Sciatic nerve (tissue), 2 donors: ENCODE results near the gene KCNH8. TPM values are rescaled to one million over a fixed set of nuclear protein-coding genes. Genes with fewer than 3 reads are reported as not detected.
"Not testable (repeated sequence)": the region's sequence is repeated elsewhere in the genome, so short reads cannot be mapped to it uniquely, and the experiment has no call there.

Source experiments
- ATAC-seq: fragments of 200-7000 bp; cut with Tn5 transposase; one replicate; pipeline ENCODE4 v1.9.1; 2020; ENCODE audit warnings: mild to moderate bottlenecking, moderate library complexity
- DNase-seq: peaks from one replicate; pipeline ENCODE4 v3.0.0-alpha.2; 2020; ENCODE audit warnings: low spot score
- intact Hi-C: fragments of 100-400 bp; cut with DNase I; formaldehyde crosslinking; loops from one replicate; pipeline ENCODE4 v1.14.2; 2022
- total RNA-seq: library from RNA; stranded (reverse); fragmentation: NEBNext Ultra II Directional; extraction: Animal tissue kit (Norgen Biotek cat#: 25700); gene quantifications from one replicate; pipeline ENCODE4 v1.2.1, GENCODE V29; 2021
- donor health status: DM: no; HTN: no; CAD: no.
- donor health status: DM: no; HTN: no; CAD: no.

Gene KCNH8
- 2.1 TPM for total RNA-seq

DNA sequence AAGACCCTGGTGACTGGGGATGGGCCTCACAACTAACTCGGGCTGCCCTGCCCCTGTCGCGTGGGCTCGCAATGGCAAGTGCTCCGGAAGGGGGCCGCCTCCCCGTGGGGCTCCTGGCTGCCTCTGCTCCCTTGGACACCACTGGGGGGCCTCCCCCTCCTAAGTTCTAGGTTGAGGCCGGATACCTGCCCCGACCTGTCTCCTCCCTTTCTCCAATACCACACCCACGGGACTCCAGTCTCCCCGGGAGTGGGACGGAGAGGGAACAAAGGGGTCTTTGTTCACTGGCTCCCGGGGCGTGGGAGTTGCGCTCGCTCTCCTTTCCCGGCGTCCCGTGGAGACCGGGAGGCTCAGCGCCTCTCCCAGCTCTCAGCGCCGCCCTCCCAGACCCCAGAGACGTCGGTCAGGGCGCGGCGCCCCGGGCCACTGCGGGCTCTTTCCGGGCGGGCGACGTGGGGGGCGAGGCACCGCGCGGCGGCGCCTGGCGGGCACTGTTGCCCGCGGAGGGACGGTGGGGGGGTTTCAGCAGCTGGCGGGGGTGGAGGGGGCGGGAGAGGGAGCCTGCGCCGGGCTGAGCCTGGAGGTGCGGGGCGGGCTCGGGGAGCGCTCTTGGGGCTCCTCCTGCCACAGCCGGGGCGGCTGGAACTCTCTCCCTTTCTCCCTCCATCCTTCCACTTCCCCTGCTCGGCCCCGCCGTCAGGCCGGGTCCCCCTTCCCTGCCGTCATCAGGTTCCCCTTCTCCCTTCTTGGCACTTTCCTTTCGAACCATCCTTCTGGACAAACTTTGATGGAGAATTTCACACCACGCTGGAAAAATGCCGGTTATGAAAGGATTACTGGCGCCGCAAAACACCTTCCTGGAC is at the start of gene KCNH8:
TSS of gene KCNH8 (plus strand) at position 606 of the 863 bp plus-strand sequence. CDS start at position 816, 210 bp downstream.
- DNase-seq = peak; percentile 57
- intact Hi-C loops = no loop called here

DNA sequence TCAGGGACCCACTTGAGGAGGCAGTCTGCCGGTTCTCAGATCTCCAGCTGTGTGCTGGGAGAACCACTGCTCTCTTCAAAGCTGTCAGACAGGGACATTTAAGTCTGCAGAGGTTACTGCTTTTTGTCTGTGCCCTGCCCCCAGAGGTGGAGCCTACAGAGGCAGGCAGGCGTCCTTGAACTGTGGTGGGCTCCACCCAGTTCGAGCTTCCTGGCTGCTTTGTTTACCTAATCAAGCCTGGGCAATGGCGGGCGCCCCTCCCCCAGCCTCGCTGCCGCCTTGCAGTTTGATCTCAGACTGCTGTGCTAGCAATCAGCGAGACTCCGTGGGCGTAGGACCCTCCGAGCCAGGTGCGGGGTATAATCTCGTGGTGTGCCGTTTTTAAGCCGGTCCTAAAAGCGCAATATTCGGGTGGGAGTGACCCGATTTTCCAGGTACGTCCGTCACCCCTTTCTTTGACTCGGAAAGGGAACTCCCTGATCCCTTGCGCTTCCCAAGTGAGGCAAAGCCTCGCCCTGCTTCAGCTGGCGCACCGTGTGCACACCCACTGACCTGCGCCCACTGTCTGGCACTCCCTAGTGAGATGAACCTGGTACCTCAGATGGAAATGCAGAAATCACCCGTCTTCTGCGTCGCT is 45.5 kb upstream of the KCNH8 start:
- DNase-seq, intact Hi-C loops, ATAC-seq: not testable (repeated sequence)

More for the DNA sequence above, at the start of gene KCNH8:
- ATAC-seq = peak; percentile 49

DNA sequence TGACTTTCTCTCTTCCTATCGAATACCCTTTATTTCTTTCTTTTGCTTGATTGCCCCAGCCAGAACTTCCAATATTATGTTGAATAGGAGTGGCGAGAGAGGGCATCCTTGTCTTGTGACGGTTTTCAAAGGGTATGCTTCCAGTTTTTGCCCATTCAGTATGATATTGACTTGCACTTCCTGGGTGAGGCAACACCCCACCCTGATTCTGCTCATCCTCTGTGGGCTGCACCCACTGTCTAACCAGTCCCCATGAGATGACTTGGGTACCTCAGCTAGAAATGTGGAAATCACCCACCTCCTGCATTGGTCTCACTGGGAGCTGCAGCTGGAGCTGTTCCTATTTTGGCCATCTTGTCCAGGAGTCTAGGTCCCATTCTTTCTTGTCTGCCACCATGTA is 44.8 kb upstream of the KCNH8 start:
- no peak for DNase-seq
- no peak for ATAC-seq
- intact Hi-C loops = no loop called here

- intact Hi-C loops = no loop called here
- no peak for DNase-seq
- no peak for ATAC-seq
Measured at GRCh38 chr3:19104459-19104858, 43.9 kb upstream of the KCNH8 start.

DNA sequence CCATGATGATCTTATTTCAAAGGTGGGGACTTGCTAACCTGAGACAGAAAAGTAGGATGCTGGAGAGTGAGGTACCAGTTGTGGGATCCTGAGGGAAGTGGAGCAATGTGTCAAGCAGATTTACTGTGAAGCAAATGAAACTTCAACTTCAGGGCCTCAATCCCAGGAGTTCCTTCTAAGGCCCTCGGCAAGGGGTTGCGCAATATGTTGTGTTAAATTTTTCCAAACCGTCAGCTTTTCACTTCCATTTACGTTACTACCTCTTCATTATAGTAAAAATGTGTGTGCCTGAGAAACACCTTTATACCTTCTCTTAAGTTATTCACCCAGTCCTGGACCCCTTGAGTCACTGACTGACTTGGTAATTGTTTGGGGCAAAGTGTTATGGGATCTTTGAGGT is 42.5 kb upstream of the KCNH8 start:
- ATAC-seq = no peak
- intact Hi-C loops = no loop called here
- no peak for DNase-seq

DNA sequence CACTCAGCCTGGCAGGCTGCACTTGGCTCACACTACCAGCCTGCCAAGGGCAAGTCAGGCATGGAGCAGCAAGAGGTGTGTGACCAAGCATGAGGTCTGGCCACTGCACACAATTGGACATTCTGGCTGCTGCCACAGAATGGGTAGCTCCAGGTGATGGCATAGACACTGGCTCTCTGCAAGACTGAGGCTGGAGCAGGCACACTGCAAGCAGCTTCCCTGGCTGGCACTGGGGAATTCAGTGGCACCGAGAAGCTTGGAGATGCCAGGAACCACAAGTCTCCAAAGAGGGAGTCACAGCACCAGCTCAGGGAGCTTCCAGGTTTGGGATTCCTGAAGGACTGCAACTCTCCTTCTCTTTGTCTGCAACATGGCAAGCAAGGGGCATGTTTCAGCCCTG is 42.0 kb upstream of the KCNH8 start:
- DNase-seq (no peak), ATAC-seq (peak; percentile 26)
- intact Hi-C loops = no loop called here

GRCh38 chr3:19107719-19108118 is 40.6 kb upstream of the KCNH8 start:
- intact Hi-C loops = no loop called here
- DNase-seq (no peak), ATAC-seq (no peak)

- DNase-seq = no peak
- intact Hi-C loops = no loop called here
- ATAC-seq = no peak
Measured at GRCh38 chr3:19110335-19110895, 37.9 kb upstream of the KCNH8 start.

DNA sequence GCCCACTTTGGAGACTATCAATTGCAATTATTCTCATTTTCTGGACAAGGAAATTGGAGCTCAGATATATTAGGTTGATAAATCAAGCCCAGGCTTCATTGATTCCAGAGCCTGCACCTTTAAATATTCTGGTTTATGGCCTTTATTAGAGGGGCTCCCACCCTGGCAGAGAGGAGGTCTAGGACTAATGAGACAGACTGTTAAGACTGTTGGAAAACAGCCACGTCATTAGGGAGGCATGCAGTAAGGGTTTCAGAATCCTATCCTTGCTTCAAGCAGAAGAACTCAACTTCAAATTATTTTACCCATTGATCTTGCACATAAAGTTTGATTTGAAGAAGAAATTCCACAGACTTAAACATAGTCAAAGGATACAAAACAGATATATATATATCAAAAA is 33.8 kb upstream of the KCNH8 start:
- ATAC-seq = no peak
- intact Hi-C loops = no loop called here
- no peak for DNase-seq

GRCh38 chr3:19116239-19116638 is 32.1 kb upstream of the KCNH8 start:
- DNase-seq (no peak), ATAC-seq (no peak)
- intact Hi-C loops = no loop called here

GRCh38 chr3:19124752-19125151 is 23.6 kb upstream of the KCNH8 start:
- intact Hi-C loops = no loop called here
- ATAC-seq (no peak), DNase-seq (no peak)

GRCh38 chr3:19139863-19140262 is 8.4 kb upstream of the KCNH8 start:
- DNase-seq = no peak
- intact Hi-C loops = no loop called here
- no peak for ATAC-seq

GRCh38 chr3:19146685-19147650 is 1.3 kb upstream of the KCNH8 start:
- DNase-seq = peak; percentile 83
- intact Hi-C loops = no loop called here
- peak; percentile 90 for ATAC-seq

DNA sequence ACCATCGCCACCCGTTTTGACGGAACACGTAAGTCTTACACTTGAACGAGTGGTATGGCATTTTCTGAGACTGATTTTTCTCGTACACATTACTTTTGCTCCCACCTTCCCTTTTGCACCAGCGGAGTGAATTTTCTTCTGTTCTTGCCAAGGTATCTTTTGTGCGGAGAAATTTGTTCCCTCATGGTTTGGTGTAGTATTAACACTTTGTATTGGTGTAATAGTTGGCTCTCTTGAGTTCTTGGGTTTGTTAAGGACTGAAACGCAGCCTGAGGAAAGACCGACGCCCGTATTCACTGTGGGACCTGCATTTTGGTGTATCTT is 420 bp downstream of the KCNH8 start:
- ATAC-seq = no peak
- DNase-seq = no peak
- intact Hi-C loops = no loop called here

- no peak for ATAC-seq
- intact Hi-C loops = no loop called here
- no peak for DNase-seq
Measured at GRCh38 chr3:19149368-19149767, 1.1 kb downstream of the KCNH8 start.

GRCh38 chr3:19151171-19151570 is 2.9 kb downstream of the KCNH8 start:
- intact Hi-C loops = no loop called here
- ATAC-seq (no peak), DNase-seq (no peak)

DNA sequence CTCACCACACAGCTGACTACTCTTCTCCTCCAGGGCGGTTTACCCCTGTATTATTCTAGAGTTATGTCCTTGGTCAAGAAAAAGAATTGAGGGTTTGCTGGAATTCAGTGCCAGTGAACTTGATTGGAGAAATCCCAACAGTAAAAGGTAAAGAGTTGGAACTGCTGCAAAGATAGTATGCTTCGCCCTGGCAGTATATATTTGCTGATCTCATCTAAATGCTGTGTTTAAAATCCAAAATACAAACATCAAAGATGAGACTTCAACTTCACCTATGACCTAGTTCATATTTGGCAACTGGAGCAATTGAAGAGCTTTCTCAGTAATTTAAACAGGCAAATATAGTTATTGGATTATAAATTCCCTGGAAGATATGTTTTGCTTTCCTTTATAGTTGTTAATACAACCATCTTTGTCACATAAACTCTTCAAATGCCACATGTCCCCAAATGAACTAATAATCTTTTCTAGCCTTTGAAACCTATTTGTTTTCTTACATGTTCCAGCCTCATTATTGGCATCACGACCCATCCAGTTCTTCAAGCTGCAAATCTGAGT is 6.5 kb downstream of the KCNH8 start:
- ATAC-seq = no peak
- intact Hi-C loops = no loop called here
- no peak for DNase-seq

GRCh38 chr3:19155375-19155774 is 7.1 kb downstream of the KCNH8 start:
- no peak for DNase-seq
- ATAC-seq = no peak
- intact Hi-C loops = no loop called here
